GM12872 (cell line): Measurements from ENCODE around the gene PDAP1.

Source experiments
- CTCF ChIP-seq: IDR thresholded peaks from 3 replicates; pipeline ENCODE4 v1.5.1; 2011; ENCODE audit warnings: low read depth, mild to moderate bottlenecking, low read length, moderate library complexity; ENCODE audit not compliant: insufficient read depth

Gene PDAP1

DNA sequence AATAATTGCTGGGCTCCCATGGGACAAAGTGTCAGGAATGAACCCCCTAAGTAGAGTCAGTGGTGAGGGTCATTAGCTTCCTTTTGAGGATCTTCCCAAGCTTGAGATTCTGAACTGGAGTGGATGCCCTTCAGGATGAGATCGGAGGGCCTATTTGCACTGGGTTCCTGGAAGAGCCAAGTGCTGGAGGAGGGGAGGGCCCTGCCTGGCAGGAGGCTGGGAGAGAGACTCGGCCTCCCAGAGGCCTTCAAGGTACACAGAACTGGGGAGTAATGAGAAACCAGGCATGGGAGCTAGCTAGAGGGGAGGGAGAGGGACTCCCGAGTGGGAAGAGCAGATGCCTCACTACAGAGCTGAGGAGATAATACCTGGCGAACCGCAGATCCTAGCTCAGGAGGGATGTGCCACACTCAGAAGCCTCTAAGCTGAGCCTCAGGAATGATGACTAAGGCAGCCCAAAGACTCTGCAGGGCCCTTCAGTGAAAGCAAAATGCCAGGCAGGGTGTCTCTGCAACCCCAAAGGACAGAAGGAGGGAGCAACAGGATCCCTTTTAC, 9.4 kb downstream of the PDAP1 start:
- TF ChIP-seq CTCF, result no peak

GRCh38 chr7:99397297-99397983, 11.0 kb downstream of the PDAP1 start:
- TF ChIP-seq CTCF, result no peak

GRCh38 chr7:99396418-99397296, 11.7 kb downstream of the PDAP1 start:
- no peak for TF ChIP-seq CTCF

DNA sequence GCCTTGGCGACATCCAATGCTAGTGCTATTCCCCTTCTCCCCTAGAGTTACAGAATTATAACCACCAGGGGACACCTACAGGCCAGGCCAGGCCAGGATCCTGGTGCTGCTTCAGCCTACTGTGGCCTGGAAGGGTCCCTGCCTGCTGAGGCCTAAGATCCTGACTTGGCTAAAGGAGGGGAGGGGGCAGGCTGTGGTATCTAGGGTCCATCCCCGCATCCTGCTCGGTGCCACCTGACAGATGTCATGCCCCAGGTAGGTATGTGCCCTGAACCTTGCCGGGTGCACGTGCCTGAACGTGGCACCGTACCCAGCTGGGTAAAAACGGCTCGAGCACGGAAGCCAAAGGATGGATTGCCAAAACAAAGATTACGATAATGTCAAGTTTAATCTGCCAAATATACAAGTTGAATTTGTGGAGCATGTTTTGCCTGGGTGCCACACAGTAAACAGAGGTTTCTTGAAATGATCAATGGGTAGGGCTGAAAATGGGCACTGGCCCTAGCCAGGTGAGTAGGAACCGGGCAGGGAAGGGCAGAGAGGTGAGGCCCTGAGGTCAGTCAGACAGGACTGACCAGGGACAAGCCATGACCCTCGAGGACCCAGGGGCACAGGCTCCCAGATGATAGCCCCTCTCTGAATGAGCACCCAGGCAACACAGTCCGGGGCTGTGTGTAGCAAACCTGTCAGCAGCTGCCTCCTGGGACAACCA, 12.6 kb downstream of the PDAP1 start:
- no peak for TF ChIP-seq CTCF

GRCh38 chr7:99394188-99394502, 14.3 kb downstream of the PDAP1 start:
- TF ChIP-seq CTCF, result no peak

DNA sequence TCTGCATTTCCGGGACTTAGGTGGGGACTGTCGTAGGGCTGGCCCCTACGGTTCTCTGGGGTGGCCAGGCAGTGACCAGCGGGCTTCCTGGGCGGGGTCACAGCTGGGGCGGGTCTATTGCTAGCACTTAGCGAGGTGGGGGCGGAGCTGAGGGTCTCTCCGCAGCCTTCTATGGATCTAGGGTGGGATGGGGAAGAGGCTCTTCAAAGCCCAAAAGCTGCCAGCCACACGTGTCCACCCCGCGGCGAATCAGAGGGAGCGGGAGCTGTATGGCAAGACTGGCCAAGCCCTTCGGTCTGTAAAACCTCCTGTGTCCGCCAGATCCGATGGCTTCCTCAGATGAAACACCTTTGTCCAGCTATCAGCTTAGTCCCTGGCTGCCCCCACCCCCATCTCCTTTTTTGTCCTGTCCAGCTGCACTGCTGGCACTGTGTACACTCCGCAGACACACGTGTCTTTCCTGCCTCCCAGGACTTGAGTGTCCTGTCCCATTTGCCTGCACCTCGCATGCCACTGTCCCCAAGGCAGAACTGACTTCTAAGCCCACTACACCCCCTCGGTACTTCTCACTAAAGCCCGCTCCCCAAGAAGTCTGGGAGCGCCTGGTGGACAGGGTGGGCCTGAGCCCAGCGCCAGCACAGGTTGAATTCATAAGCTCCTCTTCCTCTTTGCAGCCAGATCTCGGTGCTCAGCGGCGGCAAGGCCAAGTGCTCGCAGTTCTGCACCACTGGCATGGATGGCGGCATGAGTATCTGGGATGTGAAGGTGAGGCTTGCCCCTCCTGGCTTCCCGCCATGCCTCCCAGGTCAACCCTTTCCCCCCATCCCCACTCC, 14.8 kb downstream of the PDAP1 start:
- TF ChIP-seq CTCF, result no peak
